Measurements from ENCODE around the gene CHST5.

DNA sequence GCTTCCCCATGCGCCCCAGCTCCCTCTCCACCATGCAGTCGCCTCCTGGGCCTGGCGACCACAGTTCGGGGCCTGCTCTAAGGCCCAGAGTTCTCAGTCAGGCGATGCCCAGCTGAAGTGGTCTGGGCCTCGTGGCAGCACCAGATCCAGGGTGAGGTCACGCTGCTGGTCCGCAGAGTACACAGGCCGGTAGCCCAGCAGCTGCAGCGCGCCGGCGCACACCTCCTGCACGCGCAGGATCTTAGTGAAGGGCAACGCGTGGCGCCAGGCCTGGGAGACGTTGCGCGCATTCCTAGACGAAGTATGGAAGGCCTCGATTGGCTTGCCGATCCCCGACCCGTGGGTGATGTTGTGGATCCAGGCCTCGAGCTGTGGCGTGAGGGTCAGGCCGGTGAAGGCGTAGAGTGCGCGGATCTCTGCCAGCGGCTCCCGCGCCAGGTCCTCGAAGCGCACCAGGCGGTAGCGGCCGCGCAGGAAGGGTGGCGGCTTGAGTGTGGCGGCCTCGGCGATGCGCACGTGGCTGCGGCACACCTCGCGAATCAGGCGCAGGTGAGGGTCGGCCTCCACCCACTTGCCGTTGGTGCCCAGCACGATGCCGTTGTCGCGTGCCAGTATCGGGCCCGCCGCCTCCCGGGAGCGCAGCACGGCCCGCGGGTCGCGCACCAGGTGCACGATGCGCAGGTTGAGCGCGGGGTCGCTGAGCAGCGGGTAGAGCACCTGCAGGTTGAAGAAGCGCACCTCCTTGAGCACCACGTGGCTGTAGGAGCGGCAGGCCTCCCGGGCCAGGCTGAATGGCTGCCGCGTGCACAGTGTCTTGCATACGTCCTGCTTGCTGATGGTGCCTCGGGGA is 6.6 kb downstream of the CHST5 start:
- TF ChIP-seq, protein P1, sequence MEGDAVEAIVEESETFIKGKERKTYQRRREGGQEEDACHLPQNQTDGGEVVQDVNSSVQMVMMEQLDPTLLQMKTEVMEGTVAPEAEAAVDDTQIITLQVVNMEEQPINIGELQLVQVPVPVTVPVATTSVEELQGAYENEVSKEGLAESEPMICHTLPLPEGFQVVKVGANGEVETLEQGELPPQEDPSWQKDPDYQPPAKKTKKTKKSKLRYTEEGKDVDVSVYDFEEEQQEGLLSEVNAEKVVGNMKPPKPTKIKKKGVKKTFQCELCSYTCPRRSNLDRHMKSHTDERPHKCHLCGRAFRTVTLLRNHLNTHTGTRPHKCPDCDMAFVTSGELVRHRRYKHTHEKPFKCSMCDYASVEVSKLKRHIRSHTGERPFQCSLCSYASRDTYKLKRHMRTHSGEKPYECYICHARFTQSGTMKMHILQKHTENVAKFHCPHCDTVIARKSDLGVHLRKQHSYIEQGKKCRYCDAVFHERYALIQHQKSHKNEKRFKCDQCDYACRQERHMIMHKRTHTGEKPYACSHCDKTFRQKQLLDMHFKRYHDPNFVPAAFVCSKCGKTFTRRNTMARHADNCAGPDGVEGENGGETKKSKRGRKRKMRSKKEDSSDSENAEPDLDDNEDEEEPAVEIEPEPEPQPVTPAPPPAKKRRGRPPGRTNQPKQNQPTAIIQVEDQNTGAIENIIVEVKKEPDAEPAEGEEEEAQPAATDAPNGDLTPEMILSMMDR (IDR thresholded peaks at IDR 0.05; ENCODE audit: borderline replicate concordance, extremely low read depth, low read length, poor library complexity, severe bottlenecking), result no peak
- no peak for TF ChIP-seq EZH2 (IDR thresholded peaks at IDR 0.05; ENCODE audit: borderline replicate concordance, low read depth, low read length, severe bottlenecking)
